C4-2B (cell line): Measurements from ENCODE around the gene OR51A2.

Experiments
- H3K27ac ChIP-seq: fragments of 450-650 bp; 2 replicates; pipeline ENCODE4 v1.5.1; 2017
- ZFX ChIP-seq: fragments of 450-650 bp; IDR thresholded peaks from 2 replicates; pipeline ENCODE4 v1.6.1; 2017
- TF ChIP-seq, protein P1 (sequence below): fragments of 450-650 bp; conservative IDR thresholded peaks from 2 replicates; pipeline ENCODE4 v1.5.1; 2017; ENCODE audit warnings: mild to moderate bottlenecking

Gene OR51A2

DNA sequence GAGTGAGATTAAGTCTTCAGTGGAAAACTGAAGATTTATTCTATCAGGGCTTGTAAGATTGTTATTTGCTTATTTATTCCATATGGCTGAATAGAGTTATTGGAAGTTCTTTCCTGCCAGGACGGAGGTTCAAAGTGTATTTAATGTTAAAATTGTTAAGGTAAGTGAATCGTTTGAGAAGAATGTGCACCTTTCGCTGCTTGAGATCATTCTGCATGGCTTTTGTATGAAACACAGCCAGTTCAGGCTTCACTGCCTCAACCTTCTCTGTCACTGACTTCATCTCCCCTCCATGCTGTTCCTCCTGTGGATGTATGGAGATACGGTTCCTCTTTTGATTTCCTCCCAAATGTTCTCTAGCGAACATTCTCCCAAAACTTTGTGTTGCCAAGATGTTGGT lies 19.9 kb upstream of the OR51A2 start:
- TF ChIP-seq, protein P1, sequence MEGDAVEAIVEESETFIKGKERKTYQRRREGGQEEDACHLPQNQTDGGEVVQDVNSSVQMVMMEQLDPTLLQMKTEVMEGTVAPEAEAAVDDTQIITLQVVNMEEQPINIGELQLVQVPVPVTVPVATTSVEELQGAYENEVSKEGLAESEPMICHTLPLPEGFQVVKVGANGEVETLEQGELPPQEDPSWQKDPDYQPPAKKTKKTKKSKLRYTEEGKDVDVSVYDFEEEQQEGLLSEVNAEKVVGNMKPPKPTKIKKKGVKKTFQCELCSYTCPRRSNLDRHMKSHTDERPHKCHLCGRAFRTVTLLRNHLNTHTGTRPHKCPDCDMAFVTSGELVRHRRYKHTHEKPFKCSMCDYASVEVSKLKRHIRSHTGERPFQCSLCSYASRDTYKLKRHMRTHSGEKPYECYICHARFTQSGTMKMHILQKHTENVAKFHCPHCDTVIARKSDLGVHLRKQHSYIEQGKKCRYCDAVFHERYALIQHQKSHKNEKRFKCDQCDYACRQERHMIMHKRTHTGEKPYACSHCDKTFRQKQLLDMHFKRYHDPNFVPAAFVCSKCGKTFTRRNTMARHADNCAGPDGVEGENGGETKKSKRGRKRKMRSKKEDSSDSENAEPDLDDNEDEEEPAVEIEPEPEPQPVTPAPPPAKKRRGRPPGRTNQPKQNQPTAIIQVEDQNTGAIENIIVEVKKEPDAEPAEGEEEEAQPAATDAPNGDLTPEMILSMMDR, result no peak
- TF ChIP-seq ZFX, result no peak
- no peak overlapping the region for H3K27ac ChIP-seq

DNA sequence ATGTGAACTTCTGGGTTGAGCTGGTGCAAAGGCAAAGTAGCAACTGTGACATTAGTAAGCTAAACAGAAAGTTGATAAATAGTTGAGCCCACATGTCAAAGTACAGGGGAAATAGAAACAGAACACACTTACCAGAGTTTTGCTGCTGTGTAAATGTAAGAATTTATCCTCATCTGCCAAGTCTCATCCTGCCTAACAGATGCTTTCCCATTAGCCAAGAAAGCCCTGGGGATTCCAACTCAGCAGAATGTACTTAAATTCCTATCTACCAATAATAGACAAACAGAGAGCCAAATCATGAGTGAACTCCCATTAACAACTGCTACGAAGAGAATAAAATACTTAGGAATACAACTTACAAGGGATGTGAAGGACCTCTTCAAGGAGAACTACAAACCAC lies 7.3 kb upstream of the OR51A2 start:
- TF ChIP-seq, protein P1, result no peak
- TF ChIP-seq ZFX, result no peak
- H3K27ac ChIP-seq, result no peak overlapping the region

DNA sequence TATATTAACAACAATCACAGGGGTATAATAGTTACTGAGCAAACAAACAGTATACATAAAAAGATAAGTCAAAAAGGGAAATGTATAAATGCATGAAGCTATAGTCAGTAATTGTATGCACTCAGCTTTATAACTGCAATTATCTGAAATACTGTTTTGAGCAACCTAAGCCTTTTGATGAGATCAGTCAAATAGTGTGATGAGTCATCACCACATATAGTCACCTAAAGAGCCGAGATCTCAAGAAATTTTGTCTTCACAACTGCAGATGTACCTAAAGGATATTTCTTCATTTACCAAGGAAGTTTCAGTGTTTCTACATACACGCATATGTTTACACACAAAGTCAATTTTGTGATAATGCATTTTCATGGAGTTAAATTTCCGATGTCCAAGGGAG lies 5.4 kb upstream of the OR51A2 start:
- TF ChIP-seq, protein P1, result no peak
- TF ChIP-seq ZFX, result no peak
- no peak overlapping the region for H3K27ac ChIP-seq

DNA sequence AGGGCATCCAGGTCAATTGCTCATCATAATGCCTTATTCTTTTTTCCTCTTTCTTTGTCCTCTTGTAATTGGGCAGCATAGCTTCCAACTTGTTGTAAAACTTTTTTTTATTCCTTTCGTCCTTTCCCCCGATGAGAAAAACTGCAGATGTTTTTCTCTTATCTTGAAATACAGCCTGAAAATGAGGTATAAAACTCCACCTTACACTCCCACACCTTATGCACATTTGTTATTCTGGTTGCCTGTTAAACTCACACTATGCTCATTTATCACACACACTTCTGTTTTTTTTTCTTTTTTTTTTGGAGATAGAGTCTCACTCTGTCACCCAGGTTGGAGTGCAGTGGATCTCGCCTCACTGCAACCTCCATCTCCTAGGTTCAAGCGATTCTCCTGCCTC lies 1.9 kb upstream of the OR51A2 start:
- H3K27ac ChIP-seq, result no peak overlapping the region
- TF ChIP-seq, protein P1, result no peak
- no peak for TF ChIP-seq ZFX

DNA sequence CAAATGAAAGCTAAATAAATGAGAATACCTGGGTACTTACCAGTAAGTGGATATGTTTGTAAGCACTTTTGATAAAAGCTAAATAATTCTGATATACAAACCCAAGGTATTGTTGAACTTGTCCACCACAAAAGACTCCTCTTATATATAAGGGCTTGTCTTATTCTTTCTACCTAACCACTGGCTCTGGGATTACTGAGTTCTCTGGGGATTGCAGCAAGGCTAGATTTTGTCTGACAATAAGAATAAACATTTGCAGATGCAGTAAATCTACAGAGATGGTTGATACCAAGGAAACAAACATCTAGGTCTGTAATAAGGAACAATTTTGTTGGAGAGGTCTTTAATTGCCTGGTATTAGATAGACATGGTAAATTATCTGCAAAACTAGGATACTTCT lies 8.0 kb downstream of the OR51A2 start, which contains the start of gene OR51A4:
Gene OR51A4, minus strand, starts transcription at position 101 of the 400 bp plus-strand sequence. CDS start 505 bp downstream, outside the sequence.
- TF ChIP-seq, protein P1, result no peak
- no peak for TF ChIP-seq ZFX
- H3K27ac ChIP-seq, result no peak within 1 kb of the TSS

DNA sequence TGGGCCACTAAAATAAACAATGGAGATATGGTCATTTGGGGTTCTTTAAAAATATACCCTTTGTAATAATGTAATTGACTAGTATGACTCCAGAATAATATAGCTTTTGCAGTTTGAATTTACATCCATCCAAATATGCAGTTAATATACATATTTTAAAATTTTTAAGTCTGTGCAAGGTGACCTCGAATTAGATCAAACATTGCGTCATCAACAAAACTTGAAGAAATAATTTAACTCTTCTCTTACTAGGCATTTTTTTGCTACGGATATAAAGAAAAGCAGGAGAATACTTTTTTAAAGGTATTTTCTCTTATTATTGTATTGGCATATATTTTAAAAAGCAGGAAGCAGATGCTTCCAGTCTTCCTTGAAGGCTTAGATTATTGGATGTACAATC lies 18.8 kb downstream of the OR51A2 start:
- H3K27ac ChIP-seq, result no peak overlapping the region
- TF ChIP-seq, protein P1, result no peak
- no peak for TF ChIP-seq ZFX

DNA sequence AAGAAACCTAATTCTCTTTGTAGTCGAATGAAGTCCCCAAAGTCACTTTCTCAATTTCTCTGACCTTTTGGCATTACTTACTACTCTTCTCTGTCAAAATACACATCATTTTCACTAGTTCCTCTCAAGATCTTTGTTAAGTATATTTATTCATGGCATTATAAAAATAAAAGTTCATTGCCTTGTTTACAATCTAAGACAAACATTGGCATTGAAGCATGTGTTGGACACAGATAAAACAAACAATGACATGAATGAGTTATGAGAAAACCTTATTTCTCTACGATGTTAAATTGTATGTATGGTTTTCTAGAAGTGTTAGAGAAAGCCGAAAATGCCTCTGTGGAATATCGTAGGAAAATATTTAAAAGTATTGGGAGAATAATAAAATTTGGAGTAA lies 22.8 kb downstream of the OR51A2 start:
- no peak overlapping the region for H3K27ac ChIP-seq
- TF ChIP-seq, protein P1, result no peak
- no peak for TF ChIP-seq ZFX
